C4-2B (cell line): ENCODE data around the gene FLRT3.

Source experiments
- ZFX ChIP-seq: fragments of 450-650 bp; IDR thresholded peaks from 2 replicates; pipeline ENCODE4 v1.6.1; 2017
- TF ChIP-seq, protein P1 (sequence below): fragments of 450-650 bp; conservative IDR thresholded peaks from 2 replicates; pipeline ENCODE4 v1.5.1; 2017; ENCODE audit warnings: mild to moderate bottlenecking

DNA sequence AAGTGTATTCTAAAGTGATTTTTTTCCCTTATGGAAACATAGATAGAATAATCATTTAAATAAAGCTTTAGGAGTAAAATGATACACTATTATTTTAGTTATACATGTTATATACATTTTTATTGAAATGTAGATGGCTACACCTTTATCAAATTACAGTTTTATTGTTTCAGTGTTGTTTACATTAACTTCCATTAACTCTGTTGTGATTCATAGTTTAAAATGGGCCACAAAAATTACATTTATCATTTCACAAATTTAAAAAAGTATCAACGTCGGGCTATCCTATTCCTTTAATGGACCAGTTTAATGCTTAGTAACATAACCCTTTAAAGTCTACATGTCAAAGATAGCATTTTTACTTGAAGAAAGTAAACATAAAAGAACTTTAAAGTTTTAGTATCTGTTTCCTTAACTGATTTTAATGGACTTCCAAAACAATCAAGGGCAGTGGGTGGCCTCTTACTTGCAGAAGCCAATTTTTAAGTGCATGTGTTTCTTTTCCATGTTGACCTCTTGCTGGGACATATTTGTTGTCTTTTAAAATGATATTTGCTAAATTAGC lies 47.8 kb upstream of the FLRT3 start:
- TF ChIP-seq, protein P1, sequence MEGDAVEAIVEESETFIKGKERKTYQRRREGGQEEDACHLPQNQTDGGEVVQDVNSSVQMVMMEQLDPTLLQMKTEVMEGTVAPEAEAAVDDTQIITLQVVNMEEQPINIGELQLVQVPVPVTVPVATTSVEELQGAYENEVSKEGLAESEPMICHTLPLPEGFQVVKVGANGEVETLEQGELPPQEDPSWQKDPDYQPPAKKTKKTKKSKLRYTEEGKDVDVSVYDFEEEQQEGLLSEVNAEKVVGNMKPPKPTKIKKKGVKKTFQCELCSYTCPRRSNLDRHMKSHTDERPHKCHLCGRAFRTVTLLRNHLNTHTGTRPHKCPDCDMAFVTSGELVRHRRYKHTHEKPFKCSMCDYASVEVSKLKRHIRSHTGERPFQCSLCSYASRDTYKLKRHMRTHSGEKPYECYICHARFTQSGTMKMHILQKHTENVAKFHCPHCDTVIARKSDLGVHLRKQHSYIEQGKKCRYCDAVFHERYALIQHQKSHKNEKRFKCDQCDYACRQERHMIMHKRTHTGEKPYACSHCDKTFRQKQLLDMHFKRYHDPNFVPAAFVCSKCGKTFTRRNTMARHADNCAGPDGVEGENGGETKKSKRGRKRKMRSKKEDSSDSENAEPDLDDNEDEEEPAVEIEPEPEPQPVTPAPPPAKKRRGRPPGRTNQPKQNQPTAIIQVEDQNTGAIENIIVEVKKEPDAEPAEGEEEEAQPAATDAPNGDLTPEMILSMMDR = no peak
- TF ChIP-seq ZFX = no peak
